Neural cell (in vitro differentiated cells): ENCODE results near the gene BMPR1A. TPM values are rescaled to one million over a fixed set of nuclear protein-coding genes. Genes with fewer than 3 reads are reported as not detected.

Source experiments
- H2AFZ ChIP-seq: fragments of 200-600, 300-800 bp; sonication (generic), shearing (Covaris generic); 2 replicates; pipeline ENCODE4 v1.6.0; 2014; ENCODE audit warnings: low read depth, mild to moderate bottlenecking, antibody characterized with exemption, low read length, moderate library complexity
- H3F3A ChIP-seq: fragments of 200-600 bp; shearing (Covaris generic); 2 replicates; pipeline ENCODE4 v1.6.1; 2016; ENCODE audit warnings: mild to moderate bottlenecking, moderate library complexity, mixed read lengths, antibody characterized with exemption, low read length; ENCODE audit not compliant: insufficient read depth, poor library complexity, severe bottlenecking
- H3K27ac ChIP-seq: fragments of 200-600, 300-800 bp; sonication (generic), shearing (Covaris generic); 2 replicates; pipeline ENCODE4 v1.5.1; 2014; ENCODE audit warnings: mild to moderate bottlenecking, low read length, moderate library complexity
- H3K27me3 ChIP-seq: fragments of 300-800, 200-600 bp; sonication (generic), shearing (Covaris generic); 2 replicates; pipeline ENCODE4 v1.6.0; 2014; ENCODE audit warnings: mild to moderate bottlenecking, low read depth, low read length, moderate library complexity; ENCODE audit not compliant: insufficient read depth
- H3K36me3 ChIP-seq: fragments of 300-800, 200-600 bp; sonication (generic), shearing (Covaris generic); 2 replicates; pipeline ENCODE4 v1.5.1; 2014; ENCODE audit warnings: mild to moderate bottlenecking, antibody characterized with exemption, low read length, moderate library complexity; ENCODE audit not compliant: insufficient read depth
- H3K4me2 ChIP-seq: fragments of 300-800, 200-600 bp; sonication (generic), shearing (Covaris generic); 2 replicates; pipeline ENCODE4 v1.6.0; 2014; ENCODE audit warnings: mild to moderate bottlenecking, low read length
- H3K4me3 ChIP-seq: fragments of 300-800, 200-600 bp; sonication (generic), shearing (Covaris generic); 2 replicates; pipeline ENCODE4 v1.5.1; 2014; ENCODE audit warnings: mild to moderate bottlenecking, low read length, moderate library complexity
- H3K79me2 ChIP-seq: fragments of 200-600 bp; shearing (Covaris generic); replicated peaks from 2 replicates; pipeline ENCODE4 v1.6.0; 2014; ENCODE audit warnings: mild to moderate bottlenecking, low read length, moderate library complexity; ENCODE audit not compliant: insufficient read depth
- H3K9ac ChIP-seq: fragments of 300-800, 200-600 bp; sonication (generic), shearing (Covaris generic); 2 replicates; pipeline ENCODE4 v1.6.1; 2016; ENCODE audit warnings: mild to moderate bottlenecking, low read length, mixed read lengths
- H3K9me2 ChIP-seq: fragments of 200-600 bp; shearing (Covaris generic); 2 replicates; pipeline ENCODE4 v1.6.1; 2016; ENCODE audit warnings: mild to moderate bottlenecking, low read length, mixed read lengths; ENCODE audit not compliant: insufficient read depth
- H3K9me3 ChIP-seq: fragments of 200-600, 300-800 bp; sonication (generic), shearing (Covaris generic); 2 replicates; pipeline ENCODE4 v1.6.1; 2016; ENCODE audit warnings: mild to moderate bottlenecking, mixed run types, low read length, moderate library complexity, mixed read lengths
- H4K20me1 ChIP-seq: fragments of 200-600 bp; shearing (Covaris generic); 2 replicates; pipeline ENCODE4 v1.6.1; 2016; ENCODE audit warnings: mild to moderate bottlenecking, mixed run types; ENCODE audit not compliant: insufficient read depth
- EP300 ChIP-seq: fragments of 450-650 bp; conservative IDR thresholded peaks from 2 replicates; pipeline ENCODE4 v1.6.1; 2014; ENCODE audit warnings: antibody characterized with exemption, mild to moderate bottlenecking, moderate library complexity; ENCODE audit not compliant: poor library complexity, severe bottlenecking
- EZH2 ChIP-seq: fragments of 200-600, 300-800 bp; shearing (Covaris generic), sonication (generic); IDR thresholded peaks from 2 replicates; pipeline ENCODE4 v1.6.1; 2014; ENCODE audit warnings: antibody characterized with exemption, low read length, borderline replicate concordance, mild to moderate bottlenecking; ENCODE audit not compliant: insufficient read depth, poor library complexity, severe bottlenecking
- MXI1 ChIP-seq: fragments of 450-650 bp; conservative IDR thresholded peaks from 2 replicates; pipeline ENCODE4 v1.6.1; 2014; ENCODE audit warnings: antibody characterized with exemption, mild to moderate bottlenecking; ENCODE audit not compliant: poor library complexity, severe bottlenecking
- POLR2AphosphoS5 ChIP-seq: IDR thresholded peaks from 2 replicates; pipeline ENCODE4 v1.6.1; 2012
- RAD21 ChIP-seq: fragments of 450-650 bp; conservative IDR thresholded peaks from 2 replicates; pipeline ENCODE4 v1.6.1; 2014; ENCODE audit warnings: antibody characterized with exemption, mild to moderate bottlenecking, moderate library complexity
- SMC3 ChIP-seq: fragments of 450-650 bp; conservative IDR thresholded peaks from 2 replicates; pipeline ENCODE4 v1.6.1; 2014; ENCODE audit warnings: antibody characterized with exemption, mild to moderate bottlenecking, moderate library complexity; ENCODE audit not compliant: poor library complexity
- TAF1 ChIP-seq: IDR thresholded peaks from 2 replicates; pipeline ENCODE4 v1.6.1; 2012; ENCODE audit warnings: low read depth
- polyA plus RNA-seq: library from polyadenylated mRNA; depleted of rRNA; stranded (reverse); fragments of >200 nt; gene quantifications from 2 replicates; pipeline ENCODE4 v1.2.3, GENCODE V29; 2014
- TF ChIP-seq, protein P1 (sequence below): IDR thresholded peaks from 2 replicates; pipeline ENCODE4 v1.6.1; 2012; ENCODE audit warnings: borderline replicate concordance
- TF ChIP-seq, protein P2 (sequence below): fragments of 450-650 bp; IDR thresholded peaks from 2 replicates; pipeline ENCODE4 v1.5.1; 2014; ENCODE audit warnings: antibody characterized with exemption, mild to moderate bottlenecking, moderate library complexity; ENCODE audit not compliant: poor library complexity, severe bottlenecking

Gene BMPR1A
- polyA plus RNA-seq, 1 donor from 2014 or later = 29.9 TPM

DNA sequence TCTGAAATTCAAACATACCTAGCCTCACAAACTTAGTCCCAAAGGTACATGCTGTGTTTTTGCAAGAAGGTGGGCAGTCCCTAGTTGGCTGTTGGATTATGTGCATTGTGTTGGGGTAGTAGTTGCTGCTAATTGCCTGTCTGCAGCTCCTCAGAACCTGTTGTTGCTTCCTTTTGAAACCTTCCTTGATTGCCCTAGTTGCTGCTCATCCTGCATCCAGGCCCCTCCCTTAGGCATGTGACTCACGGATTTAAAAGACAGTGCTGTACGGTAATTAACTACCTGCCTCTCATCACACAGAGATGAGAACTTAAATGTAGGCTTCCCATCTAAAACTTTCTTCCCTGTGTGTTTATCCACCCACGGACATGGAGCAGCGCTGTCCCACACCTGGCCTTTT, 67.7 kb downstream of the BMPR1A start (continued):
- no peak for TF ChIP-seq TAF1

DNA sequence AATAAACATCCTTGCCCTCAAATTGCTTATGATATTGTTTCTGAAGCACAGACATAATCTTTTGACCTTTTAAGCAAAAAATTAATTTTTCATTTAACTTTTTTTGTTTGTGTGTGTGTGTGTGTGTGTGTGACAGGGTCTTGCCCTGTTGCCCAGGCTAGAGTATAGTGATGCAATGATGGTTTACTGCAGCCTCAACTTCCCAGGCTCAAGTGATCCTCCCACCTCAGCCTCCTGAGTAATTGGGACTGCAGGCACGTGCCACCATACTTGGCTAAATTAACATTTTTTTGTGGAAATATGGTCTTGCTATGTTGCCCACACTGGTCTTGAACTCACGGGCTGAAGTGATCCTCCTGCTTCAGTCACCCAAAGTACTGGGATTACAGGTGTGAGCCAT, 68.9 kb downstream of the BMPR1A start:
- Histone ChIP-seq H3K9me3 (no peaks in the 10 kb centered on the region), H3K79me2 (peaks cover 68% of the 10 kb centered on the region), H3F3A (no peaks in the 10 kb centered on the region), H2AFZ (no peak overlapping the region), H4K20me1 (no peaks in the 10 kb centered on the region), H3K4me2 (no peak overlapping the region), H3K9me2 (no peaks in the 10 kb centered on the region), H3K4me3 (no peak overlapping the region), H3K9ac (no peak overlapping the region), H3K27me3 (no peaks in the 10 kb centered on the region), H3K36me3 (no peaks in the 10 kb centered on the region), H3K27ac (no peak overlapping the region)
- TF ChIP-seq POLR2AphosphoS5 (no peak), MXI1 (no peak), SMC3 (no peak), RAD21 (no peak), TAF1 (no peak), EP300 (no peak)
- TF ChIP-seq, protein P1, sequence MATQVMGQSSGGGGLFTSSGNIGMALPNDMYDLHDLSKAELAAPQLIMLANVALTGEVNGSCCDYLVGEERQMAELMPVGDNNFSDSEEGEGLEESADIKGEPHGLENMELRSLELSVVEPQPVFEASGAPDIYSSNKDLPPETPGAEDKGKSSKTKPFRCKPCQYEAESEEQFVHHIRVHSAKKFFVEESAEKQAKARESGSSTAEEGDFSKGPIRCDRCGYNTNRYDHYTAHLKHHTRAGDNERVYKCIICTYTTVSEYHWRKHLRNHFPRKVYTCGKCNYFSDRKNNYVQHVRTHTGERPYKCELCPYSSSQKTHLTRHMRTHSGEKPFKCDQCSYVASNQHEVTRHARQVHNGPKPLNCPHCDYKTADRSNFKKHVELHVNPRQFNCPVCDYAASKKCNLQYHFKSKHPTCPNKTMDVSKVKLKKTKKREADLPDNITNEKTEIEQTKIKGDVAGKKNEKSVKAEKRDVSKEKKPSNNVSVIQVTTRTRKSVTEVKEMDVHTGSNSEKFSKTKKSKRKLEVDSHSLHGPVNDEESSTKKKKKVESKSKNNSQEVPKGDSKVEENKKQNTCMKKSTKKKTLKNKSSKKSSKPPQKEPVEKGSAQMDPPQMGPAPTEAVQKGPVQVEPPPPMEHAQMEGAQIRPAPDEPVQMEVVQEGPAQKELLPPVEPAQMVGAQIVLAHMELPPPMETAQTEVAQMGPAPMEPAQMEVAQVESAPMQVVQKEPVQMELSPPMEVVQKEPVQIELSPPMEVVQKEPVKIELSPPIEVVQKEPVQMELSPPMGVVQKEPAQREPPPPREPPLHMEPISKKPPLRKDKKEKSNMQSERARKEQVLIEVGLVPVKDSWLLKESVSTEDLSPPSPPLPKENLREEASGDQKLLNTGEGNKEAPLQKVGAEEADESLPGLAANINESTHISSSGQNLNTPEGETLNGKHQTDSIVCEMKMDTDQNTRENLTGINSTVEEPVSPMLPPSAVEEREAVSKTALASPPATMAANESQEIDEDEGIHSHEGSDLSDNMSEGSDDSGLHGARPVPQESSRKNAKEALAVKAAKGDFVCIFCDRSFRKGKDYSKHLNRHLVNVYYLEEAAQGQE = no peak
- TF ChIP-seq, protein P2, sequence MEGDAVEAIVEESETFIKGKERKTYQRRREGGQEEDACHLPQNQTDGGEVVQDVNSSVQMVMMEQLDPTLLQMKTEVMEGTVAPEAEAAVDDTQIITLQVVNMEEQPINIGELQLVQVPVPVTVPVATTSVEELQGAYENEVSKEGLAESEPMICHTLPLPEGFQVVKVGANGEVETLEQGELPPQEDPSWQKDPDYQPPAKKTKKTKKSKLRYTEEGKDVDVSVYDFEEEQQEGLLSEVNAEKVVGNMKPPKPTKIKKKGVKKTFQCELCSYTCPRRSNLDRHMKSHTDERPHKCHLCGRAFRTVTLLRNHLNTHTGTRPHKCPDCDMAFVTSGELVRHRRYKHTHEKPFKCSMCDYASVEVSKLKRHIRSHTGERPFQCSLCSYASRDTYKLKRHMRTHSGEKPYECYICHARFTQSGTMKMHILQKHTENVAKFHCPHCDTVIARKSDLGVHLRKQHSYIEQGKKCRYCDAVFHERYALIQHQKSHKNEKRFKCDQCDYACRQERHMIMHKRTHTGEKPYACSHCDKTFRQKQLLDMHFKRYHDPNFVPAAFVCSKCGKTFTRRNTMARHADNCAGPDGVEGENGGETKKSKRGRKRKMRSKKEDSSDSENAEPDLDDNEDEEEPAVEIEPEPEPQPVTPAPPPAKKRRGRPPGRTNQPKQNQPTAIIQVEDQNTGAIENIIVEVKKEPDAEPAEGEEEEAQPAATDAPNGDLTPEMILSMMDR = no peak

DNA sequence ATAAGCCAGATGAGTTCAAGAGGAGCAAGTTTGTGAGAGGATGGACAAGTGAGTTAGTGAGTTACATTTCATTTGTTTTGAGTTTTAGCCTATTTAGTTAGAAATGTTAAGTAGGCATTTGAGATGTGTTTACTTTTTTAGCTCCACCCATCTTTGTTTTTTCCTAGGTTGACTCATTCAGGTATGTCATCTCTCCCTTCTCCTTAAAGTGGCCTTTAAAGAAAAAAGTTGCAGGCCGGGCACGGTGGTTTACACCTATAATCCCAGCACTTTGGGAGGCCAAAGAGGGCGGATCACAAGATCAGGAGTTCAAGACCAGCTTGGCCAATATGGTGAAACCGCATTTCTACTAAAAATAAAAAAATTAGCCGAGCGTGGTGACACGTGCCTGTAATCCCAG, 71.2 kb downstream of the BMPR1A start:
- no peak overlapping the region for H3K9ac ChIP-seq
- no peak overlapping the region for H2AFZ ChIP-seq
- no peaks in the 10 kb centered on the region for H3K27me3 ChIP-seq
- TF ChIP-seq TAF1 (no peak), EP300 (no peak), EZH2 (no peak), RAD21 (no peak), MXI1 (no peak), POLR2AphosphoS5 (no peak)
- H3K4me2 ChIP-seq = no peak overlapping the region
- H3K4me3 ChIP-seq = no peak overlapping the region
- no peaks in the 10 kb centered on the region for H4K20me1 ChIP-seq
- no peaks in the 10 kb centered on the region for H3K9me2 ChIP-seq
- peaks cover 69% of the 10 kb centered on the region for H3K79me2 ChIP-seq
- H3K36me3 ChIP-seq = no peaks in the 10 kb centered on the region
- H3K27ac ChIP-seq = no peak overlapping the region
- H3K9me3 ChIP-seq = no peaks in the 10 kb centered on the region
- no peaks in the 10 kb centered on the region for H3F3A ChIP-seq
